Mammary epithelial cell (primary cell): ENCODE results near the gene EP300.
"Not testable (repeated sequence)": the region's sequence is repeated elsewhere in the genome, so short reads cannot be mapped to it uniquely, and the experiment has no call there.

Source experiments
- CTCF ChIP-seq, 2 donors: IDR thresholded peaks in 1 of 2; conservative IDR thresholded peaks in 1 of 2; 2 replicates each; pipeline ENCODE4 v1.5.1; 2011 to 2012; ENCODE audit warnings: inconsistent platforms in 2 of 2, low read length in 2 of 2, mild to moderate bottlenecking in 2 of 2, control low read depth in 1 of 2, low read depth in 1 of 2; ENCODE audit not compliant: insufficient read depth in 1 of 2; ENCODE audit errors: extremely low read depth in 1 of 2
- EZH2 ChIP-seq: IDR thresholded peaks from 2 replicates; pipeline ENCODE4 v1.6.1; 2012; ENCODE audit warnings: low read length, inconsistent platforms, borderline replicate concordance

GRCh38 chr22:41045575-41045974, 46.8 kb upstream of the EP300 start:
- TF ChIP-seq CTCF (conservative IDR thresholded peaks at IDR 0.05 in 1 of 2, IDR thresholded peaks at IDR 0.05 in 1 of 2; ENCODE audit: extremely low read depth in 1 of 2, insufficient read depth in 1 of 2, low read depth in 1 of 2, low read length in 2 of 2); EZH2: not testable (repeated sequence)
